Pons (tissue), 1 donor: ENCODE results near the gene TMEM202.
"Not testable (repeated sequence)": the region's sequence is repeated elsewhere in the genome, so short reads cannot be mapped to it uniquely, and the experiment has no call there.

ENCODE experiments used
- DNase-seq: peaks from one replicate; pipeline ENCODE4 v3.0.0-alpha.2; 2016; ENCODE audit warnings: low spot score

Gene TMEM202, protein sequence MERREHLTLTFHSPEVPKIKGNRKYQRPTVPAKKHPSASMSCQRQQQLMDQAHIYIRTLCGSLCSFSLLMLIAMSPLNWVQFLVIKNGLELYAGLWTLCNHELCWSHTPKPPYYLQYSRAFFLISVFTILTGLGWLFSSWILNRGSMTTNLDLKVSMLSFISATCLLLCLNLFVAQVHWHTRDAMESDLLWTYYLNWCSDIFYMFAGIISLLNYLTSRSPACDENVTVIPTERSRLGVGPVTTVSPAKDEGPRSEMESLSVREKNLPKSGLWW

DNA sequence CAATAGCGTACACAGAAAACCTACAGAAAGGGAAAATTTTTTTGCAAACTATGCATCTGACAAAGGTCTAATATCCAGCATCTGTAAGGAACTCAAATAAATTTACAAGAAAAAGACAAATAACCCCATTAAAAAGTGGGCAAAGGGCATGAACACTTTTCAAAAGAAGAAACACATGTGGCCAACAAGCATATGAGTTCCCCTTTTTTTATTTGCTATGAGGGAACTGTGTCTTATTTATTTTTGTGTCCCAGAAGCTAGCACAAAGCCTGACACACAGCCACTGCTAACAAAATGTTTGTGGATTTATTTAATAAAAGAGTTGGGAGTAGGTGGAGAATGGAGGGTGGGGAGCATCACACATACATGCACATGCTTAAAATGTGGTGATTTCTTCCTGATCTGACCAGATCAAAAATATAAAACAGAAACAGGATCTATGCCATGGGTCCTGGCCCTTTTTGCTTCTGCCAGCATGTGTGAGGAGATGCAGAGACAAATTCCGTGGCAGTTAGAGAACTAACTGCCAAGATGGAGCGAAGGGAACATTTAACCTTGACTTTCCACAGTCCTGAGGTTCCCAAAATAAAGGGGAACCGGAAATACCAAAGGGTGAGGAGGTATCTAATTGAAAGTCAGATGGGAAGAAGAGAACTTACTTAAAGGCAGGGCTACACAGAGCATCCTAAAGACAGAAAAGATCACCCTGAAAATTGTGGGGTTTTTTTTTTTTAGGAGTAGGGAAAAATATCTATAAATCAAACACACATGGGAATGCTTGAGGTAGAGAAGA is at the start of gene TMEM202:
TMEM202 (plus strand) TSS at position 510 of the 793 bp plus-strand sequence; CDS start at position 532, 22 bp downstream.
- DNase-seq: peak; percentile 11

DNA sequence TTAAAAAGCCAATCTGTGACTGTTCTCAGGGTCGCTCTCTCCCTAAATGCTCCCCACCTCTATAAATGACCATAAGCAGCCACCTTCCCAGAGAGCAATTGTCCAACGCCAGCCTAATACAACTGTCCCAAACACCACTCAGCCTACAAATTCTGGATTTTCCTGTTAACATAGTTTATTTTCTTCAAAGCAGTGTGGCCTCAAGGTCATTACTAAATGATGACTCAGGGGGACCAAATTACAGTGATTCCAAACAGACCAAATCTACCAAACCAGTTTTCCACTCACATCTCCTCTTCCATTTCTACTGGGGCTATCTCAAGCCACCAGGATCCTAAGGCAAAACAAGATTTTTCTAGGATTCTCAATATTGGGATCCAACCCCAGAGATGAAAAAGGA is 44.8 kb upstream of the TMEM202 start:
- no peak for DNase-seq

DNA sequence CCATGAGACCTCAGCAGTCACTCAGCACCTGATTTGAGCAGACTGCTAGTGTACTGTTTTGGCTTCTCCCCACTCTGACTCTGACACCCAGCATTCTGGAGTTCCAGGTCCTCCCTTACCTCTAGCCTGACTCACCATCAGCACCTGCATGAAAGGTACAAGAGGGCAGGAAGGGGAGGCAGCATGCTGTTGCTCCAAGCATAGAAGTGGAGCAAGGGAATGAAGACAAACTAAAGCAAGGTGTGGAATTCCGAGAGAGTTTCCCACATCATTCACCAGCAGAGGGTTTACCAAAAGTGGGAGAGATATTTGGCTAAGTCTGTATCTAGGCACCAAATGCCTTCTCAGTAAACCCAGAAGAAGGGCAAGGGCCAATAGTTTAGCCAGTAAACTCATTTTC is 43.6 kb upstream of the TMEM202 start:
- no peak for DNase-seq

DNA sequence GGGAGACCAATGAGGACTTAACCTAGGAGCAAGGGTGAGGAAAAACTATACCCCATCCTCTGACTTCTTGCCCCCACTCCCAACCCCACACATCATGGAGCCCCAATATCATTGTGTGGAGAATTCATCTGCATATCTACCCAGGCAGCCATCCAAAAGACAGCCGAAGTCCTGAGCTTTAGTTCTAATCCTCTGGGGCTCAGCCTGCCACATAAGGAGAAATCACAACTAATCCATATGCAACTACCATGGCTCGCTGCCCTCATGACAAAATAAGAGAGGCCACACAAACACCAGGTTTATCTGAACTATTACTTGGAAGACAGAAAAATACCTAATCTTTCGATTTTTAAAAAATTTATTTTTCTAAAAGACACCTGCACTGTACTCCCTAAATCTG is 40.0 kb upstream of the TMEM202 start:
- DNase-seq: no peak

DNA sequence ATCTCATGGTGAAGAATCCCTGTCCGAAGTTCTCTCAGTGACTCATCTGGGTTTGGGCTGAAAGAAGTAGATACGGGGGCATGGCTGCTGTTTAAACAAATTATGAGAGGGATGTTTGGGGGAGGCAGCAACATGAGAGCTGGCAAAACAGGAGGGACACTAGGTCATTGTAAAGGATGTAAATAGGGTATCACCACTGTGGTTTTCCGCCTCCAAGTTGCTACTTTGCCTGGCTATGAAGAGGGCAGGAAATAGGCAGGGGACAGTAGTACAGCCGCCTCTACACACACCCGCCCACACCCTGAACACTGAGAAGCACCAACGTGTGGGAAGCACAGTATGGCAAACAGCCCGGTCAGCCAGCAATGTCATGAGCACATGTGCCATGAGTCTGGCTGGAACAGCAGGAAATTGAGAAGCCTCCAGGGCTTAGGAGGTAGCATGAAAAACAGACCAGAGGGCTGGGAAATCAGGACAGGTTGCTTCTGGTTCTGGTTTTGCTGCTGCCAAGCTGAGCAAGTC is 39.4 kb upstream of the TMEM202 start:
- no peak for DNase-seq

DNA sequence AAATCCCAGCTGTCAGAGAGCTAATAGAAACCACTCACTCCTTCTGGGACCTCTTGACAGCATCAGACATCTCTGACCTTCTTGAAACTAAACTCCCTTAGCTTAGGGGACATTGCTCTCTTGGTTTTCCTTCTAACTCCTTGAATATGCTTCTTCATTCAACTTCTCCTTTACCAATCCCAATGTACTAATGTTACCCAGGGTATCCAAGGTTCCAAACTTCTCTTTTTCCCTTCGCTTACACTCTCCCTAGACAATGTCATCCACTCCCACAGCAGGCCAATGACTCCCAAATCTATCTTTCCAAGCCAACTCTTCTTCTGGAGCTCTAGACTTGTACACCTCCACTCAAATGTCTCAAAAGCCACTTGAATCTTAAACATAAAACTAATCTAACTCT is 36.9 kb upstream of the TMEM202 start:
- no peak for DNase-seq

DNA sequence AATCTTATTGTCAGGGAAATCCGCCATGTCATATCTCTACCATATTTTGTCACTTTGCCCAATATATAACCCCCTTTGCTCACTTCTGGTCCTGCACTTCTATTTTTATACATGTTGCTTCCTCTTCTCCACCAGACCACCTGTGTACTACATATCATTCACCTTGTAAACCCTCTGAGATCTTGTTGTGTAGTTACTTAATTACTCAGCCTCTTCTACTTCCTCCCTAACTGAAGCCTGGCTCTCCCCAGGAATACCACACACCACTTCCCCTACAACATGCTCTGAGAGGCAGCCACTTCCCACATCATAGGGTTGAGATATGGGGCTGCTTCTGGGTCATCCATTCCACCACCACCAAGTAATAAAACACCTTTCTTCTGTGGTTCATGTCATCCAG is 32.3 kb upstream of the TMEM202 start:
- peak; percentile 57 for DNase-seq

DNA sequence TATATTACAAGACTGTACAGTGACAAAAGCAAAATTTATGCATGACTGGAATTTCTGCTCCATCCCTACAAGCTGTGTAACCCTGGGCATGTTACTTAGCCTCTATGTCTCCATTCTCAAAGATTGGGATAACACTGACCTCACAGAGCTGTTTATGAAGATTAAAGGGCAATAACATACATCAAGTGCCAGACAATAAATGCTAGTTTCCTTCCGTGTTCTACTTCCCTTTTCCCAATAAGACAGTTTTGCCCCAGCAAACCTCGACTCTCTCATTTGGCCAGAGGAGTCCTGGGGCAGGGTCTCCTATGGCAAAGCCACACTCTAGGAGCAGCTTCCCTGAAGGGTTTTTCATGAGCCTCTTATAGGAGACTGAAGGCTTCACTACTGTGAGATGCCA is 29.8 kb upstream of the TMEM202 start:
- peak; percentile 21 for DNase-seq

DNA sequence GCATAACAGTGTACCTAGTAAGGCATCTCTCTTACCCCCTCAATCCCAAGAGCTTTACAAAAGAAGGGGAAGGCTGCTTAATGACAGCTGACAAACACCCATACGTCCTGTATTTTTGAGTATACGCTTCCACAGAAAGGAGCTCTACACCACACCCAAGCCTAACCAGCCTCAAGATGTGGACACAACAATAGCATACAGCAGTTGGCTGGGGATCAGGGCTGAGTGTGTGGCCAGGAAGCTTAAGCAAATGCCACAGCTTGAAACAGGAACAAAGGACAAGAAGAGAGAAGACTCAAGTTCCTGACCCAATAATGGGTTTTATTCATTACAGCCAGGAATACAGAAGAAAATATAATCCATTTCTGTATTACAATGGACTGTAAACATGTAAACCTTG is 29.2 kb upstream of the TMEM202 start:
- peak; percentile 44 for DNase-seq

DNA sequence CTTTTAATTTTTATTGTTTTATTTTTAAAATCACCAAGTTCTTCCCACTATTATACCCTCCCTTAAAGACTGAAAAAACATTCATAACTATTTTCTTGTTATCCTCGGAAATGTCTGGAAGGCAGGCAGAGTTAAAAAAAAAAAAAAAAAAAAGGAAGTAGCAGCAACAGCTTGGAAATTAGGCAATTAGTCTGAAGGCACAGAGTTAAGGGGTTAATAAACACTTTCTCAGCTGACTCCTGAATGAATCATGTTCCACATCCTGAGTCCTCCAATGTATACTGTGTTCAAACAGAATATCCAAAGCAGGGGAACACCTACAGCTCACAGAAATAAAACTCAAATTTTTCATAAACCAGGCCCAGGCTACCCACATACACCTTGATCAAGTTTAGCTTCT is 28.1 kb upstream of the TMEM202 start:
- DNase-seq: no peak

DNA sequence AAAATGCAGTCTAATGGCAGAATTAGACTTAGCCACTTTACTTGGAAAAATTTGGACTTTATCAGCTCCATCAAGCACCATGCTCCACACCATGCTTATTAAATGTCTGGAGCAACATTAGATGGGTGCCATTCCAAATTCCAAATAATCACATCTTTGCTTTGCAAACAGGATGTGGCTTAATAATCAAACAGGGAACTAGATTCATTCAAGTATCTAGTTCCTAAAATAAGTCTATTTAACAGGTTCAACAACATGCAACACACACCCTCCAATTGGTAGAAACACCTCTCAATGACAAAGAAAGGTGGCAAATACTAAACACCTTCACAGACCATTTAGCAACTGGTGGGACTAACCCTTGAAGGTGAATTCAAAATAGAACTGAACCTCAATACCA is 25.7 kb upstream of the TMEM202 start:
- DNase-seq: no peak

DNA sequence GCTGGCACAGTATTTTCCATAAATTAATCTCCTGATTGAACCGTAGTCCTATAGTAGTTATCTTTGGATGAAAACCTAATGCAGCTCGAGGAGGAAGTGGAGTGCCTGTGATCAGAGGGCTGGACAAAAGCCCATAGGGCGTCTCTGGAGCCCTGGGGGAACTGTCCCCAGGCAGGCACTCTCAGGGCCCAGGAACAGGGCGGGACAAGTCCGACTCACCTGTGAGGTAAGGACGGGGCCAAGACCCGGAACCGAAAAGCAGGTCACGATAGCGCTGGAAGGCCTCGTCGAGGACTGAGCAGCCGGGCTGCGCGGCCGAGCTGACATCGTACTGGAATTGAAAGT is 22.6 kb upstream of the TMEM202 start:
- DNase-seq: peak; percentile 48

DNA sequence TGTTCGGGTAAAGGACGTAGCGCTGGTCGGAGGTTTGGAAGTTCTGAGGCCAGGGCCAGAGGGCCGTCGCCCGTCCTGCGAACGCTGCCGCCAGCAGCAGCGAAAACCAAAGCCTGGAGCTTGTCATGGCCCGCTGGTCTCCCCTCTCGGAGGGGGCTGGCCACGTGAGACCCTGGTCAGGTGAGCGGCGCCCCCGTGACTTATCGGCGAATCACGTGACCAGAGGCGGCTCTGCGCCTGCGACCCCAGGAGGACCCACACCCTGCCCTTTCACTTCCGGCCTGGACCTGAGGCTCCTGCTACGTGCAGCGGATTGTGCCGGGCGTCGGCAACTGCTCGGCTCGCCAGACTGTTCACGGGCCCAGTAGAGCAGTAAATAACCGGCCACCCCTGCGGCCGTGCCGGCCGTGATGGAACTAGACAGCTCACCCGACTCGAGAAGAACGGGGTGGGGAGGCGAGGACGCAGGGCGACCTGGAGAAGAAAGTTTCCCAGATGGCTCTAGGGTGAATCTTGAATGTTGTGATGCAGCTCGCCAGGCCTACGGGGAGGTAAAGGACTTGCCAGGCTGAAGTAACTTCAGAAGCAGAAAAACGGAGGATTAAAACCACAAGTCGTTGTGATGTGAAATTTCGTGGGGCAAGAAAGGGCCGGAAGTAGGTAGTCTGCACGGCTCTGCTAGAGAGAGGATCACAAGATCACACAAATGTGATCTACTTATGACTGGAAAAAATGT is 22.1 kb upstream of the TMEM202 start, which contains the start of gene HEXA:
HEXA (minus strand) TSS at position 169 of the 736 bp plus-strand sequence; CDS start at position 127, 42 bp downstream.
- DNase-seq: peak; percentile 89

DNA sequence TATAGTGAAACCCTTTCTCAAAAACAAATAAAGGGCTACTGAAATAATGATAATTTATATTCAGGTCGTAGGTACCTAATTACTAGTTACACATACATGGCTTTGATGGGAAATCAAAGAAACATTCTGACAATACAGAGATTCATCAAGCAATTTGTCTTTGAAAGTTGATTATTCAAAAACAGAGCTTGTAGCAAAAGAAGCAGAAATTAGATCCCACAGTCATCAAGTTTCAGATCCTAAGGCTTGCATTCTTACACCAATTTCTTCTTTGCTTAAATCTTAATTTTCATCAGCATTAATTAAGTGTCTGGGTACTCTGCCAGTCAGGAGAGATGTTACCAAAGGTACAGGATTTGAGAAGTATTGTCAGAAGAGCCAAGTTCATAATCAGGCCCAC is 20.8 kb upstream of the TMEM202 start:
- DNase-seq: no peak

DNA sequence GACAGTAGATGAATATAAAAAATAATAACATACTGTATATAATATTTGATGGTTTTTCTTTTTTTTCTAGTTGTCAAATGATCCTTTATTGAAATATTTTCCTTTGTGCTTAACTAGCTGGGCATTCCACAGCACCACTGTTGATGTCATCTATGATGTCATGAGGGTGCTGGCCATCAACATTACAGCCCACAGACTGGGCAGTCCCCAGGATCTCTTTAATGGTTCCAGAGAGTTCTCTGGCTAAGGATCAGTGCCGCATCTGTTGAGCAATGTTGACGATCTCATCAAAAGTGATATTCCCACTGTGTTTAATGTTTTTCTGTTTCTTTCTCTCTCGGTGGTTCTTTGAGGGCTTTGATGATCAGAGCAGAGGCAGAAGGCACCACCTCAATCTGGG is 19.0 kb upstream of the TMEM202 start:
- not testable (repeated sequence) for DNase-seq

DNA sequence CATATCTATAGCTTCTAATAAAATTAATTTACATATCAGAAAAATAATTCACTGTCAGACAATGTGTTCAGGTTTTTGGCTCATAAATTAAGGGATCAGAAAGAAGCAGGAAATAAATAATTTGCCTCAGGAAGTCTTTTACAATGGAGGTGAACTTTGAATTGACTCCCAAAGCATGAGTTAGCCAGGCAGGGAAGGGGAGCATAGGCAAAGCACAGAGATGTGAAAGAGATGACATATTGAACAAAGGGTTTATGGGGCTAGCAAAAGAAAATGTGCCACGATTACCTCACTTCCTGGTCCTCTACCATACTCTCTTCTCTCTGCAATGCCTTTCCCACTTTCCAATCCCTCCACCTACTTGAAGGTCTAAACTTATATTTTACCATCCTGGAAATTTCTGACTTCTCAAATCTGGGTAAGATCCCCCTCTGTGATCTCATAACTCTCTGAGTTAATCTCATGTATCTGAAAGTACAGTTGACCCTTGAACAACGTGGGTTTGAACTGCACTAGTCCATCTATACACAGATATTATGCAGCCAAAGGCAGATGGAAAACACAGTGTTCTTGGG is 18.2 kb upstream of the TMEM202 start:
- no peak for DNase-seq

DNA sequence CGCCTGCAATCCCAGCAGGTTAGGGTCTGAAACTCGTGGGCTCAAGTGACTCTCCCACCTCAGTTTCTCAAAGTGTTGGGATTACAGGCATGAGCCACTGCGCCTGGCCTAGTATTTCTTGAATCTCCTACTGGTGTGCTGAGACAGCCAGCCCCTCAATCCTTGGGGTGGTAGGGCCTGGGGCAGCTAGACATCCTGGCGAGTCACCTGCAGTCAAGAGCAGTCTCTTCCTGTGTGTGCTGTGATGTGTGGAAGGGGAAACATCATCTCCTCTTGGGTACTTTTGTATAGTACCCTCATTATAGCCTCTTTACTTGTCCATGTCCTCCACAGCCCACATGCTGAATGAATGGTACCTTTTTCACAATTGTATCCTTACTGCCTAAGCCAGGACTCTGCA is 17.4 kb upstream of the TMEM202 start:
- no peak for DNase-seq

DNA sequence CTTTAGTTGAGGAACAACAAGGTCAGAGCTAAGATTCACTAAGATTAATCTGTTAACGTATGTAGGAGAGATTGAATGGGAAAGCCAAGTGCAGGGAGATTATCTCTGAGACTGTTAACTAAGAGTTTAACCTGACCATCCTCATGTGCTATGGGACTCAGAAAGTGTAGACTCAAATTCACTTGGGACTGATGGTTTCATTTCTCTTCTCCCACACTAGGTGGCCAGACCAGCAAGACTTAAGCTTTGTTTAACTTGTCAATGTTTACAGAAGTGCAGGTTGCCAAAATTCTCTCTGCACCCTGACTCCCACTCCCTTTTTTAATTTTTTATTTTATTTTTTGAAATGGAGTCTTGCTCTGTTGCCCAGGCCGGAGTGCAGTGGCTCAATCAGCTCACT is 16.0 kb upstream of the TMEM202 start:
- no peak for DNase-seq

DNA sequence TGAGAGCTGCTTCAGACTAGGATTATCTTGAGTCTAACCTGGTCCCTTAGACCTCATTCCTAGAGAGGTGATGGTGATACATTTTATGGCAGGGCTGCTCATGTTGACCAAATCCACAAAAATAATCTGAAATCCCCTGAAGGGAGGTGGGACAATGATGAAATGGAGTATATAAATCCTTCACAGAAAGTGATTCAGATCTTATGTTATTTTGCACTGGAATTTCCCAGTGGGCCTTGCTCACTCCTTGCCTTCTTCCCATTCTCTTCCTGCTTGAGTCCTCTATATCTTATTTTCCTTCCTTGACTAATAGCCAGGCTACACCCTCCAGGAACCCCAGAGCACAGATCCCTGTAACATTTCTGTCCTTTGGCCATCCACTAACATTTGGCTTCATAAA is 10.4 kb upstream of the TMEM202 start:
- no peak for DNase-seq

DNA sequence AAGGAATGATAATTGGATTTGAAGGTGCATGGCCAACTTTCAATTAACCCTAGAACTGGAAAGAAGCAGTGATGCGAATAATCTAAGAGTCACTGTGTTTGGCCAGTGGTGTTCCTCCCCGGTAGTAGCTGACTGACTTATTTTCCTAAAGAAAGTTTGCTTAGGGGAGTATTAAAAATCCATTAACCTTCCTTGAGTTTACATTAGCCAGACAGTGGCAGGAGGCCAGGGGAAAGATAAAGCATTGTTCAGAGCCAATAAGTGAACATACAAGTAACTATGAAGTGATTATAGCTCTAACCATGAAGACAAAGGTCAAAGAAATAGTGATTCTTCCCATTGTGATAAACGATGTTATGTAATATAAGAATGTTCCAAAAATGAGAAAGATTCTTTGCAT is 8.9 kb upstream of the TMEM202 start:
- DNase-seq: no peak

DNA sequence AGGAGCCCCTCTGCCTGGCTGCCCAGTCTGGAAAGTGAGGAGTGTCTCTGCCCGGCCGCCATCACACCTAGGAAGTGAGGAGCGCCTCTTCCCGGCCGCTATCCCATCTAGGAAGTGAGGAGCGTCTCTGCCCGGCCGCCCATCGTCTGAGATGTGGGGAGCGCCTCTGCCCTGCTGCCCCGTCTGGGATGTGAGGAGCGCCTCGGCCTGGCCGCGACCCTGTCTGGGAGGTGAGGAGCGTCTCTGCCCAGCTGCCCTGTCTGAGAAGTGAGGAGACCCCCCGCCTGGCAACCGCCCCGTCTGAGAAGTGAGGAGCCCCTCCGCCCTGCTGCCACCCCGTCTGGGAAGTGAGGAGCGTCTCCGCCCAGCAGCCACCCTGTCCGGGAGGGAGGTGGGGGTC is 1.8 kb upstream of the TMEM202 start:
- DNase-seq: not testable (repeated sequence)

DNA sequence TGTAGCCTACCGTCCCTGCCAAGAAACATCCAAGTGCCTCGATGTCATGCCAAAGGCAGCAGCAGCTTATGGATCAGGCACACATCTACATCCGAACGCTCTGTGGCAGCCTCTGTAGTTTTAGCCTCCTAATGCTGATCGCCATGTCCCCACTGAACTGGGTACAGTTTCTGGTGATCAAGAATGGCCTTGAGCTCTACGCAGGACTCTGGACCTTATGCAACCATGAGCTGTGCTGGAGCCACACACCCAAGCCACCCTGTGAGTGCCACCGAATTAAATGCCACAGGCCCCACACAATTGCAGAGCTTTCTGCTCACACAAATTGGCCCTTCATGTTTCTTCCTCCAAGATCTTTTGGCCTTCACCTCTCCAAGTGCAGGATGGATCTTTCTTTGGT is 543 bp downstream of the TMEM202 start:
- DNase-seq: no peak
